ENCODE data around the gene PDE6H.

DNA sequence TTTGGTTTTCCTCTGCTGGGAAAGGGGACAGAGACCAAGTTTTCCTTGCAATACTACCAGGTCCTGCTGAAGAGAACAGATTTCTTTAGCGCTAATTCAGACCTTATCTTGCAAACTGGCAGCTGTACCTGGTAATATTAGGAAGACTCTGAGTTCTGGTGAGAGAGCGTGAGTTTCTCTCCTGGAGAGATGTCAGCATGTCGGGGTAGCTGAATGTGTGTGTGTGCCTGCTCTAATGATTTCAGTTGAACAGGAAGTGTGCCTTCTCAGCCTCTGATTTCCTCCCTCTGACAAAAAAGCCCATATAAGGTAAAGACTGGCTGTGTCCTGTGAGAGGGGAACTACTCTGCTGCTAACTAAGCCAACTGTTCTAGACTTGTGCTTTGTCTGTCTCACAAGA lies 24.2 kb upstream of the PDE6H start:
- TF ChIP-seq, protein P1, sequence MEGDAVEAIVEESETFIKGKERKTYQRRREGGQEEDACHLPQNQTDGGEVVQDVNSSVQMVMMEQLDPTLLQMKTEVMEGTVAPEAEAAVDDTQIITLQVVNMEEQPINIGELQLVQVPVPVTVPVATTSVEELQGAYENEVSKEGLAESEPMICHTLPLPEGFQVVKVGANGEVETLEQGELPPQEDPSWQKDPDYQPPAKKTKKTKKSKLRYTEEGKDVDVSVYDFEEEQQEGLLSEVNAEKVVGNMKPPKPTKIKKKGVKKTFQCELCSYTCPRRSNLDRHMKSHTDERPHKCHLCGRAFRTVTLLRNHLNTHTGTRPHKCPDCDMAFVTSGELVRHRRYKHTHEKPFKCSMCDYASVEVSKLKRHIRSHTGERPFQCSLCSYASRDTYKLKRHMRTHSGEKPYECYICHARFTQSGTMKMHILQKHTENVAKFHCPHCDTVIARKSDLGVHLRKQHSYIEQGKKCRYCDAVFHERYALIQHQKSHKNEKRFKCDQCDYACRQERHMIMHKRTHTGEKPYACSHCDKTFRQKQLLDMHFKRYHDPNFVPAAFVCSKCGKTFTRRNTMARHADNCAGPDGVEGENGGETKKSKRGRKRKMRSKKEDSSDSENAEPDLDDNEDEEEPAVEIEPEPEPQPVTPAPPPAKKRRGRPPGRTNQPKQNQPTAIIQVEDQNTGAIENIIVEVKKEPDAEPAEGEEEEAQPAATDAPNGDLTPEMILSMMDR (IDR thresholded peaks at IDR 0.05; ENCODE audit: extremely low read depth in 1 of 2, insufficient read depth in 1 of 2, low read depth in 1 of 2, low read length in 2 of 2): no peak
- TF ChIP-seq POLR2A (IDR thresholded peaks at IDR 0.05; ENCODE audit: low read depth, low read length): peak; percentile 82
- TF ChIP-seq EZH2 (IDR thresholded peaks at IDR 0.05; ENCODE audit: borderline replicate concordance, low read depth, low read length, severe bottlenecking): no peak
